Caco-2 (cell line): Measurements from ENCODE around the gene SLC34A2. TPM values are rescaled to one million over a fixed set of nuclear protein-coding genes. Genes with fewer than 3 reads are reported as not detected.

Experiments
- BruUV-seq: library from RNA; stranded (reverse); fragments of 400-500 nt; replicated peaks from 2 replicates; lab custom pipeline; 2021; lab: Mats Ljungman, UMichigan
- CTCF ChIA-PET: fragments of 300-600 bp; sonication (Branson Sonifier 250); formaldehyde crosslinking; loops from one replicate; lab custom pipeline; 2022; ENCODE audit warnings: antibody characterized with exemption; lab: Charles Lee
- POLR2A ChIA-PET: fragments of 300-600 bp; sonication (Branson Sonifier 250); formaldehyde crosslinking; loops from one replicate; lab custom pipeline; 2022; ENCODE audit warnings: antibody characterized with exemption; lab: Charles Lee
- DNase-seq, 2 experiments: peaks; one replicate each; pipeline versions ENCODE4 v3.0.0 to v3.0.0-alpha.2; 2020 to 2022
- H3K27me3 ChIP-seq: replicated peaks from 2 replicates; pipeline ENCODE4 v1.6.0; 2011; ENCODE audit warnings: low read length; ENCODE audit not compliant: control insufficient read depth, insufficient read depth
- H3K36me3 ChIP-seq: 2 replicates; pipeline ENCODE4 v1.5.1; 2011; ENCODE audit warnings: low read length; ENCODE audit not compliant: control insufficient read depth, insufficient read depth
- H3K4me1 ChIP-seq: fragments of 250-450 bp; sonication (Bioruptor Pico); 2 replicates; pipeline ENCODE4 v1.5.1; 2020; ENCODE audit warnings: mild to moderate bottlenecking
- H3K4me3 ChIP-seq: 2 replicates; pipeline ENCODE4 v1.5.1; 2011; ENCODE audit warnings: low read depth, mild to moderate bottlenecking, control low read depth, low read length
- H3K9me3 ChIP-seq: fragments of 250-450 bp; sonication (Bioruptor Pico); 2 replicates; pipeline ENCODE4 v1.5.1; 2020; ENCODE audit warnings: mild to moderate bottlenecking, moderate library complexity
- H3K27ac Mint-ChIP-seq: one replicate; pipeline ENCODE4 v1.8.0; 2022; ENCODE audit warnings: mixed read lengths; ENCODE audit not compliant: unreplicated experiment
- H3K27me3 Mint-ChIP-seq: one replicate; pipeline ENCODE4 v1.8.0; 2022; ENCODE audit warnings: mixed read lengths; ENCODE audit not compliant: insufficient read depth, unreplicated experiment
- H3K36me3 Mint-ChIP-seq: one replicate; pipeline ENCODE4 v1.8.0; 2022; ENCODE audit warnings: mild to moderate bottlenecking, mixed read lengths; ENCODE audit not compliant: insufficient read depth, unreplicated experiment
- H3K4me1 Mint-ChIP-seq: one replicate; pipeline ENCODE4 v1.8.0; 2022; ENCODE audit warnings: low read depth, mixed read lengths; ENCODE audit not compliant: unreplicated experiment
- H3K4me3 Mint-ChIP-seq: one replicate; pipeline ENCODE4 v1.8.0; 2022; ENCODE audit warnings: mild to moderate bottlenecking, moderate library complexity, mixed read lengths; ENCODE audit not compliant: unreplicated experiment
- H3K9me3 Mint-ChIP-seq: one replicate; pipeline ENCODE4 v1.8.0; 2022; ENCODE audit warnings: mixed read lengths; ENCODE audit not compliant: unreplicated experiment
- intact Hi-C: fragments of 100-400 bp; cut with micrococcal nuclease; formaldehyde crosslinking; loops from one replicate; pipeline ENCODE4 v1.10.0; 2022; ENCODE audit not compliant: unreplicated experiment
- total RNA-seq: library from RNA; stranded (reverse); gene quantifications from 2 replicates; pipeline ENCODE4 v1.2.3, GENCODE V29; 2022
- TF ChIP-seq, protein P1 (sequence below), 2 experiments: fragments of 200-600 bp in 1 of 2; IDR thresholded peaks; 1 replicate in 1 of 2; 2 replicates in 1 of 2; pipeline versions ENCODE4 v1.5.1 to v1.8.0; 2011 to 2022; ENCODE audit warnings: antibody characterized with exemption in 1 of 2, control low read depth in 1 of 2, inconsistent platforms in 1 of 2, low read depth in 1 of 2, low read length in 1 of 2, mild to moderate bottlenecking in 1 of 2, moderate library complexity in 1 of 2; ENCODE audit not compliant: insufficient read depth in 1 of 2, severe bottlenecking in 1 of 2, unreplicated experiment in 1 of 2

SLC34A2 gene
- total RNA-seq, 1 experiment from 2014 or later = 19.9 TPM

DNA sequence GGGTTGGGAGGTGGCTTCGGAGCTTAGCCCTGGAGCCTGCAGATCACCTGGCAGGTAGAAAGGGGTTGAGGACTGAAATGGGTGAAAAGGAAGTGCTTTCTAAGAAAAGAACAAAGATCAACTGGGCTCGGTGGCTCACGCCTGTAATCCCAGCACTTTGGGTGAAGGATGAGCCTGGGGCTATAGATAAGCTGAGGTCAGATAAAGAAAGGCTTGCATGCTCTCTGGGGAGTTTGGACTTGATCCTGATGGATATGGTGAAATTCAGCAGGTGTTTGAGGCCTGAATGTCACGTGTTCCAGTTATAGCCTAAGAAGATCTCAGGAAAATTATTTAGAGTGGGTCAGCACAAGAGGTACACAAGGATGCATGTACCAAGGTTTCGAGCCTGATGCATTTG lies 40.8 kb downstream of the SLC34A2 start:
- Histone ChIP-seq H3K27me3 (no peaks in the 10 kb centered on the region), H3K4me1 (peaks cover 19% of the 10 kb centered on the region), H3K9me3 (peaks cover 7% of the 10 kb centered on the region; the same call in 1 of the 2 replicates), H3K36me3 (no peaks in the 10 kb centered on the region), H3K4me3 (no peak overlapping the region)
- POLR2A ChIA-PET = no interaction called here
- Mint-ChIP-seq H3K4me3 (no peak overlapping the region), H3K36me3 (no peaks in the 10 kb centered on the region), H3K9me3 (peaks cover 10% of the 10 kb centered on the region), H3K4me1 (peaks cover 23% of the 10 kb centered on the region), H3K27ac (no peak overlapping the region), H3K27me3 (no peaks in the 10 kb centered on the region)
- DNase-seq = peak; percentile 57 to 62
- TF ChIP-seq, protein P1, sequence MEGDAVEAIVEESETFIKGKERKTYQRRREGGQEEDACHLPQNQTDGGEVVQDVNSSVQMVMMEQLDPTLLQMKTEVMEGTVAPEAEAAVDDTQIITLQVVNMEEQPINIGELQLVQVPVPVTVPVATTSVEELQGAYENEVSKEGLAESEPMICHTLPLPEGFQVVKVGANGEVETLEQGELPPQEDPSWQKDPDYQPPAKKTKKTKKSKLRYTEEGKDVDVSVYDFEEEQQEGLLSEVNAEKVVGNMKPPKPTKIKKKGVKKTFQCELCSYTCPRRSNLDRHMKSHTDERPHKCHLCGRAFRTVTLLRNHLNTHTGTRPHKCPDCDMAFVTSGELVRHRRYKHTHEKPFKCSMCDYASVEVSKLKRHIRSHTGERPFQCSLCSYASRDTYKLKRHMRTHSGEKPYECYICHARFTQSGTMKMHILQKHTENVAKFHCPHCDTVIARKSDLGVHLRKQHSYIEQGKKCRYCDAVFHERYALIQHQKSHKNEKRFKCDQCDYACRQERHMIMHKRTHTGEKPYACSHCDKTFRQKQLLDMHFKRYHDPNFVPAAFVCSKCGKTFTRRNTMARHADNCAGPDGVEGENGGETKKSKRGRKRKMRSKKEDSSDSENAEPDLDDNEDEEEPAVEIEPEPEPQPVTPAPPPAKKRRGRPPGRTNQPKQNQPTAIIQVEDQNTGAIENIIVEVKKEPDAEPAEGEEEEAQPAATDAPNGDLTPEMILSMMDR (IDR thresholded peaks at IDR 0.05; ENCODE audit: insufficient read depth in 1 of 2, low read depth in 1 of 2, low read length in 1 of 2, severe bottlenecking in 1 of 2, unreplicated experiment in 1 of 2) = no peak
- CTCF ChIA-PET = no interaction called here
- no TSS peak for BruUV-seq
- intact Hi-C loops = loop anchor here (5.0 kb wide), 1 partner anchor 39 kb away; the partner anchor contains the start of gene SLC34A2

DNA sequence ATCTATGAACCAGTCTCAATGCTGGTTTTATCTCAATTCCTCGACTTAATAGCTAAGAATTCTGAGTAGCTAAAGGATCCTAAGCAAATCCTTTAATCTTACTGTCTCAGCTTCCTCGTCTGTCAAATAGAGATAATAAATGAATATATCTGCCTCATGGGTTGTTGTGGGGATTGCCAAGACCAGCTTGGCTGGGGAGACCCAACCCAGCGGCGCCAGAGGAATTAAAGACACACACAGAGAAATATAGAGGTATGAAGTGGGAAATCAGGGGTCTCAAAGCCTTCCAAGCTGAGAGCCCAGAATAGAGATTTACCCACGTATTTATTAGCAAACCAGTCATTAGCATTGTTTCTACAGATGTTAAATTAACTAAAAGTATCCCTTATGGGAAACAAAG lies 41.9 kb downstream of the SLC34A2 start:
- intact Hi-C loops = loop anchor here (5.0 kb wide), 1 partner anchor 40 kb away; the partner anchor contains the start of gene SLC34A2
- BruUV-seq = no TSS peak

DNA sequence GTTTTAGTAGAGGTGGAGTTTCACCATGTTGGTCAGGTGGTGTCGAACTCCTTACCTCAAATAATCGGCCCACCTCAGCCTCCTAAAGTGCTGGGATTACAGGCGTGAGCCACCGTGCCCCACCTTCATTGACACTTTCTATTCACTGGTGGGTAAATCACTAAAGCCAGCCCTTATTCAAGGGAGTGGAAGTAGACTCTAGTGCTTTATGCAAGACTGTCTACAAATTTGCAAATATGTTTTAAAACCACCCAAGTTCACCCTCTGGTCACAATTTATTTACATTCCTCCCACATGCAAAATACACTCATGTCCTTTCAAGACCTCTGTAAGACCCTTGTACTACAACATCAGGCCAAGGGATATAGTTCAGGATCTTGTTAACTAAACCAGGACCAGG lies 45.0 kb downstream of the SLC34A2 start:
- no peak overlapping the region for H3K4me3 ChIP-seq
- no peaks in the 10 kb centered on the region for H3K27me3 ChIP-seq
- Mint-ChIP-seq H3K4me3 (no peak overlapping the region), H3K27me3 (no peaks in the 10 kb centered on the region), H3K27ac (no peak overlapping the region), H3K4me1 (peaks cover 15% of the 10 kb centered on the region), H3K36me3 (no peaks in the 10 kb centered on the region), H3K9me3 (peaks cover 6% of the 10 kb centered on the region)
- POLR2A ChIA-PET = no interaction called here
- no peak for DNase-seq
- H3K36me3 ChIP-seq = no peaks in the 10 kb centered on the region
- CTCF ChIA-PET = no interaction called here
- TF ChIP-seq, protein P1 (IDR thresholded peaks at IDR 0.05; ENCODE audit: insufficient read depth in 1 of 2, low read depth in 1 of 2, low read length in 1 of 2, severe bottlenecking in 1 of 2, unreplicated experiment in 1 of 2) = no peak
- no TSS peak for BruUV-seq
- peaks cover 14% of the 10 kb centered on the region for H3K4me1 ChIP-seq
- H3K9me3 ChIP-seq = no peaks in the 10 kb centered on the region
- intact Hi-C loops = no loop called here

More for the DNA sequence above, 41.9 kb downstream of the SLC34A2 start:
- TF ChIP-seq, protein P1 (IDR thresholded peaks at IDR 0.05; ENCODE audit: insufficient read depth in 1 of 2, low read depth in 1 of 2, low read length in 1 of 2, severe bottlenecking in 1 of 2, unreplicated experiment in 1 of 2) = no peak
- POLR2A ChIA-PET = no interaction called here
- Histone ChIP-seq H3K4me1 (peaks cover 19% of the 10 kb centered on the region), H3K27me3 (no peaks in the 10 kb centered on the region), H3K36me3 (no peaks in the 10 kb centered on the region), H3K4me3 (no peak overlapping the region), H3K9me3 (no peaks in the 10 kb centered on the region)
- H3K4me1 Mint-ChIP-seq = peaks cover 23% of the 10 kb centered on the region
- no peak overlapping the region for H3K4me3 Mint-ChIP-seq
- DNase-seq = no peak
- no peaks in the 10 kb centered on the region for H3K27me3 Mint-ChIP-seq
- H3K9me3 Mint-ChIP-seq = peaks cover 6% of the 10 kb centered on the region
- H3K36me3 Mint-ChIP-seq = no peaks in the 10 kb centered on the region
- H3K27ac Mint-ChIP-seq = no peak overlapping the region
- CTCF ChIA-PET = no interaction called here
